ENCODE results near the gene COL12A1. TPM values are rescaled to one million over a fixed set of nuclear protein-coding genes. Genes with fewer than 3 reads are reported as not detected.

Gene COL12A1
- total RNA-seq, 1 donor from 2014 or later, result 46.8 TPM

GRCh38 chr6:75145211-75145610 lies 60.6 kb downstream of the COL12A1 start:
- no peak for DNase-seq (ENCODE audit: low spot score)

GRCh38 chr6:75144386-75144785 lies 61.5 kb downstream of the COL12A1 start:
- no peak for DNase-seq (ENCODE audit: low spot score)

- DNase-seq (ENCODE audit: low spot score), result no peak
These were observed 62.7 kb downstream of the COL12A1 start for GRCh38 chr6:75143191-75143590.

- DNase-seq (ENCODE audit: low spot score), result no peak
These were observed 63.1 kb downstream of the COL12A1 start for GRCh38 chr6:75142721-75143120.

- DNase-seq (ENCODE audit: low spot score), result no peak
These were observed 70.0 kb downstream of the COL12A1 start for GRCh38 chr6:75135876-75136275.

- no peak for DNase-seq (ENCODE audit: low spot score)
These were observed 70.4 kb downstream of the COL12A1 start for GRCh38 chr6:75135450-75135849.

- DNase-seq (ENCODE audit: low spot score), result no peak
These were observed 75.1 kb downstream of the COL12A1 start for GRCh38 chr6:75130784-75131183.

- no peak for DNase-seq (ENCODE audit: low spot score)
These were observed 76.8 kb downstream of the COL12A1 start for GRCh38 chr6:75128878-75129570.

GRCh38 chr6:75126518-75126917 lies 79.3 kb downstream of the COL12A1 start:
- no peak for DNase-seq (ENCODE audit: low spot score)

- DNase-seq (ENCODE audit: low spot score), result no peak
These were observed 80.9 kb downstream of the COL12A1 start for GRCh38 chr6:75124983-75125382.

GRCh38 chr6:75124085-75124484 lies 81.8 kb downstream of the COL12A1 start:
- no peak for DNase-seq (ENCODE audit: low spot score)

GRCh38 chr6:75118925-75119515 lies 86.8 kb downstream of the COL12A1 start:
- no peak for DNase-seq (ENCODE audit: low spot score)

- no peak for DNase-seq (ENCODE audit: low spot score)
These were observed 88.2 kb downstream of the COL12A1 start for GRCh38 chr6:75117701-75118100.

- no peak for DNase-seq (ENCODE audit: low spot score)
These were observed 88.9 kb downstream of the COL12A1 start for GRCh38 chr6:75116946-75117345.

GRCh38 chr6:75115481-75115880 lies 90.4 kb downstream of the COL12A1 start:
- no peak for DNase-seq (ENCODE audit: low spot score)

- no peak for DNase-seq (ENCODE audit: low spot score)
These were observed 91.0 kb downstream of the COL12A1 start for GRCh38 chr6:75114806-75115205.

- no peak for DNase-seq (ENCODE audit: low spot score)
These were observed 91.7 kb downstream of the COL12A1 start for GRCh38 chr6:75114195-75114594.

GRCh38 chr6:75113446-75113845 lies 92.4 kb downstream of the COL12A1 start:
- no peak for DNase-seq (ENCODE audit: low spot score)

GRCh38 chr6:75109765-75110164 lies 96.1 kb downstream of the COL12A1 start:
- DNase-seq (ENCODE audit: low spot score), result no peak

GRCh38 chr6:75109022-75109421 lies 96.8 kb downstream of the COL12A1 start:
- no peak for DNase-seq (ENCODE audit: low spot score)

- no peak for DNase-seq (ENCODE audit: low spot score)
These were observed 97.4 kb downstream of the COL12A1 start for GRCh38 chr6:75108333-75108974.

- DNase-seq (ENCODE audit: low spot score), result no peak
These were observed 97.9 kb downstream of the COL12A1 start for GRCh38 chr6:75107913-75108312.

GRCh38 chr6:75106426-75106825 lies 99.4 kb downstream of the COL12A1 start:
- no peak for DNase-seq (ENCODE audit: low spot score)

All from mucosa of gallbladder (tissue), 1 donor.